GM06990 (cell line): ENCODE data around the gene TUBA8.

Experiments used
- DNase-seq: peaks from one replicate; pipeline ENCODE4 v3.0.0-alpha.2; 2011; ENCODE audit not compliant: insufficient read length; ENCODE audit errors: extremely low read depth
- H3K27me3 ChIP-seq: replicated peaks from 2 replicates; pipeline ENCODE4 v1.6.0; 2011; ENCODE audit warnings: low read length; ENCODE audit not compliant: control insufficient read depth, insufficient read depth
- H3K36me3 ChIP-seq: 2 replicates; pipeline ENCODE4 v1.5.1; 2011; ENCODE audit warnings: low read length; ENCODE audit not compliant: control insufficient read depth, insufficient read depth
- H3K4me3 ChIP-seq: replicated peaks from 2 replicates; pipeline ENCODE4 v1.5.1; 2011; ENCODE audit warnings: low read depth, mild to moderate bottlenecking, control low read depth, low read length
- CTCF ChIP-seq: IDR thresholded peaks from 2 replicates; pipeline ENCODE4 v1.5.1; 2011; ENCODE audit warnings: low read length, control low read depth, mild to moderate bottlenecking, inconsistent platforms; ENCODE audit not compliant: insufficient read depth, poor library complexity, severe bottlenecking

TUBA8 gene

DNA sequence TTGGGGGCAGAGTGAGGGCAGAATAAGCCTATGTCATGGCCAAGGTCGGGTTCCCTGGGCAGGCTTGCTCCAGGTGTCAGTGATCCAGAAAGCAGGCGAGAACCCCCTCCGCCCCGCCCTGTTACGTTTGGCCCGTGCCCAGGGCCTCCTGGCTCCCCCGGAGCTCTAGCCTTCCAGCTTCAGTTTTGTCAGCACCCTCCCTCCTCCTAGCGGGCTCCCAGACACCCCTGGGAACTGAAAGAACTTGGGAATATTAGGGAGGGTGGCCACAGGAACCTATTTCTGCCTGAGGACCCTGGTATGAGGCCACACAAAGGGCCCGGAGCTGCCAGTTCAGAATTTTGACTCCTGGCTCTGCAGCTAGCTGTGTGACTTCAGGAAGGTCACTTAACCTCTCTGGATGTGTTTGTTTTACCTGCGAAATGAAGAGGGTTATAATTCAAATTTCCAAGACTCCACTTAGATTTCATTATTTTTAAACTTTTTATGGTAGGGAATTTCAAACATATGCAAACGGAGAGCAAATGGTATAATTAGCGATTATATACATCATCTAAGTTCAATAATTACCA lies 1.2 kb downstream of the TUBA8 start:
- DNase-seq: no peak
- TF ChIP-seq CTCF: no peak
- H3K4me3 ChIP-seq: peak overlapping the region; percentile 64
- H3K27me3 ChIP-seq: no peaks in the 10 kb centered on the region
- H3K36me3 ChIP-seq: no peaks in the 10 kb centered on the region

DNA sequence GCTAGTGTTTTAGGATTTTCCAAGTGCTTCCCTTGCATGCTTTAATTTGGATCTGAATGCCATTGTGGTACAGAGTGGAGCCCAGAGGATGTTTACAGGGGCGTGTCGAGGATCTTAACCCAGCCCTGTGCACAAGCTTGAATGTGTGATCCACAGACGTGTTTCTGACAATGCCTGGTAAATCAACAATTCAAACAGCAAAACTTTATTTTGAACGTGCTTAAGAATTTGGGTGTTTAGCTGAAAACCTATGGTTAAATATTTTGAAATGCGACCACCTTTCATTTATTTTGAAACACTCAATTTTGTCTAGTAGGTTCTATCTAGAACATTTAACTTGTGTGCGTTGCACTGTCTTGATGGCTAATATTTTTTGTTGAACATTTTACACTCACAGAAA lies 1.8 kb downstream of the TUBA8 start:
- H3K27me3 ChIP-seq: no peaks in the 10 kb centered on the region
- TF ChIP-seq CTCF: no peak
- H3K4me3 ChIP-seq: no peak overlapping the region
- DNase-seq: no peak
- H3K36me3 ChIP-seq: no peaks in the 10 kb centered on the region

DNA sequence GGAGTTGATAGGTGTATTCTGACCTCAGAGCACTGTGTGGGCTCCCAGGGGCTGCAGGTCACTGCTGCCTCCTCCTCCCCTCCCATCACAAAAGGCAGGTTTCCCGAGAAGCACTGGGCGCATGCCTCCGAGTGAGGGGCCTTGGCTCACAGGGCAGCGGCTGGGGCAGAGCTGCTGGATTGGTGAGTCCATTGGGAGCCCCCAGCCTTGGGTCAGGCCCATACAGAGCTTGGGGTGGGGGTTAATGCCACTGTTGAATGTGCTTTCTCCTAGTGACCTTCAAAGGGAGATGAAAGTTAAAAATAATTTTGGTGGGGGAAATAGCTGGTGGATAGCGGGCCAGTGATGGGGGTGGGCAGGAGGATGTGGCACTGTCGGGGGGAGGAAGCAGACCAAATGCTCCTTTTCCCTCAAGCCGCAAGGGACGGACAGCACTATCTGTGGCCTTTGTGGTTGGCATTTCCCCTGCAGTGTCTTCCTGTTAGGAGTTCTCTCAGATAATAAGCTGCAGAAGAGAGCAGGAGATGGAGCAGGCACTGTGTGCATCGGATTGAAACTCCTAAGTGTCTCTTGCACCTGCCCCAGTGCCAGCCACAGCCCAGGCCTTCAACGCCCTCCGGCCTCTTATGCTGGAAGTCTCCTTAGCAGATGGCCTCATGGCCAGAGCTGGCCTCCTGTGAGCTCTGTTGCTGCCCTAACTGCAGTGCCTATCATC lies 3.2 kb downstream of the TUBA8 start:
- Histone ChIP-seq H3K36me3 (no peaks in the 10 kb centered on the region), H3K27me3 (no peaks in the 10 kb centered on the region), H3K4me3 (no peak overlapping the region)
- TF ChIP-seq CTCF: no peak
- no peak for DNase-seq

GRCh38 chr22:18114495-18114894 lies 3.9 kb downstream of the TUBA8 start:
- H3K36me3 ChIP-seq: no peaks in the 10 kb centered on the region
- TF ChIP-seq CTCF: no peak
- DNase-seq: no peak
- H3K4me3 ChIP-seq: no peak overlapping the region
- H3K27me3 ChIP-seq: no peaks in the 10 kb centered on the region

DNA sequence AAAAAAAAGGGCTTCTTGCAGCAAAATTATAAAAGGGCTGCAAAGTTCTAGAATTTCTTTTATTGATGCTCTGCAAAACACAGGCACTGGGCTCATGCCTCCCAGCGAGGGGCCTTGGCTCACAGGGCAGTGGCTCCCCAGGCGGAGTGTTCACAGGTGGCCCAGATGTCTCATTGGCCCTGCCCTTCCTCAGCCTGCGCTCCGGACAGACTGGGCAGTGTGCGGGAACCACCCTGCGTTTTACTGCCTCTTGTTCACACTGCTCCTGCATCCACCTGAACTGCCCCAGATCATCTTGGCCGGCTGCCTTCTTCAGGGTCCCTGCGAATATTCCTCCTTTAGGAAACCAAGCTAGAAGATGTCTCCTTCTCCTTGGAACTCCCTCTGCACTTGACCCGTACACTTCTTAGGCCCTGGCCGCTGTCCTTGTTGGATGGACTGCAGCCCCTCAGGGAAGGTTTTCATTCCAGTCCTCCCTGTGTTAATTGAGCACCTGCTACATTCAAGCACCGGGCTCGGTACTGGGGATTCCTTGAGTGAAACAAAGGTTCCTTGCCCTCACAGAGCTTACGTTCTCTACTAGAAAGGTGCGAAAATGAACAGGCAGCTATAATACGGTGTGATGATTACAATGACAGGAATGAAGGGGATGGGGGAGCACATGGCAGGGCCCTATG lies 4.5 kb downstream of the TUBA8 start:
- H3K27me3 ChIP-seq: no peaks in the 10 kb centered on the region
- H3K36me3 ChIP-seq: no peaks in the 10 kb centered on the region
- no peak for TF ChIP-seq CTCF
- H3K4me3 ChIP-seq: no peak overlapping the region
- no peak for DNase-seq
